Peyer's patch (tissue), 4 donors: Measurements from ENCODE around the gene DVL2.

Experiments used
- POLR2A ChIP-seq, 2 donors: fragments of 450-650 bp; IDR thresholded peaks; one replicate each; pipeline ENCODE4 v1.5.1; 2017; ENCODE audit warnings: antibody characterized with exemption in 2 of 2, mild to moderate bottlenecking in 2 of 2, moderate library complexity in 2 of 2
- TF ChIP-seq, protein P1 (sequence below), 6 experiments: fragments of 450-650 bp in 4 of 6; fragments of 200-600 bp in 2 of 6; sonication (generic) in 1 of 6; IDR thresholded peaks; one replicate each; pipeline ENCODE4 v1.5.1; 2017 to 2019; ENCODE audit warnings: antibody characterized with exemption in 6 of 6, mild to moderate bottlenecking in 3 of 6, moderate library complexity in 1 of 6

GRCh38 chr17:7254511-7254910, 20.2 kb upstream of the DVL2 start:
- TF ChIP-seq, protein P1, sequence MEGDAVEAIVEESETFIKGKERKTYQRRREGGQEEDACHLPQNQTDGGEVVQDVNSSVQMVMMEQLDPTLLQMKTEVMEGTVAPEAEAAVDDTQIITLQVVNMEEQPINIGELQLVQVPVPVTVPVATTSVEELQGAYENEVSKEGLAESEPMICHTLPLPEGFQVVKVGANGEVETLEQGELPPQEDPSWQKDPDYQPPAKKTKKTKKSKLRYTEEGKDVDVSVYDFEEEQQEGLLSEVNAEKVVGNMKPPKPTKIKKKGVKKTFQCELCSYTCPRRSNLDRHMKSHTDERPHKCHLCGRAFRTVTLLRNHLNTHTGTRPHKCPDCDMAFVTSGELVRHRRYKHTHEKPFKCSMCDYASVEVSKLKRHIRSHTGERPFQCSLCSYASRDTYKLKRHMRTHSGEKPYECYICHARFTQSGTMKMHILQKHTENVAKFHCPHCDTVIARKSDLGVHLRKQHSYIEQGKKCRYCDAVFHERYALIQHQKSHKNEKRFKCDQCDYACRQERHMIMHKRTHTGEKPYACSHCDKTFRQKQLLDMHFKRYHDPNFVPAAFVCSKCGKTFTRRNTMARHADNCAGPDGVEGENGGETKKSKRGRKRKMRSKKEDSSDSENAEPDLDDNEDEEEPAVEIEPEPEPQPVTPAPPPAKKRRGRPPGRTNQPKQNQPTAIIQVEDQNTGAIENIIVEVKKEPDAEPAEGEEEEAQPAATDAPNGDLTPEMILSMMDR (IDR thresholded peaks at IDR 0.05): no peak
- TF ChIP-seq POLR2A (IDR thresholded peaks at IDR 0.05): no peak
